ENCODE measurements around the gene SCNN1B.

DNA sequence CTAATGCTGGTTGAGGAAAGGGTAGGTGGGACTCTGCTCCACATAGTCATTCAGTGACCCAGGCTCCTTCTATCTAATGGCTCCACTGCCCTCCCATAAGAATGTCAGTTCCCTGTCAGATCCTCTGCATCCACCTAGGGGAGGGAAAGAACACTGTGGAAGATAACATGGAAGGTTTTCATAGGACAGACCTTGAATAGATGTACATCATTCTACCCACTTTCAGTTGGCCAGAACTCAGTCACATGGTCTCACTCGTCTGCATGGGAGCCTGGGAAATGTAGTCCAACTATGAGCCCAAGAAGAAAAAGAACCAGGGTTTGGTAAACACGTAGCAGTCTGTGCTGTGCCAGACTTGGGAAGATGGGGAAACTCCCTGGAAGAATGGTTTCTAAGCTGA is 27.1 kb upstream of the SCNN1B start:
- TF ChIP-seq, protein P1, sequence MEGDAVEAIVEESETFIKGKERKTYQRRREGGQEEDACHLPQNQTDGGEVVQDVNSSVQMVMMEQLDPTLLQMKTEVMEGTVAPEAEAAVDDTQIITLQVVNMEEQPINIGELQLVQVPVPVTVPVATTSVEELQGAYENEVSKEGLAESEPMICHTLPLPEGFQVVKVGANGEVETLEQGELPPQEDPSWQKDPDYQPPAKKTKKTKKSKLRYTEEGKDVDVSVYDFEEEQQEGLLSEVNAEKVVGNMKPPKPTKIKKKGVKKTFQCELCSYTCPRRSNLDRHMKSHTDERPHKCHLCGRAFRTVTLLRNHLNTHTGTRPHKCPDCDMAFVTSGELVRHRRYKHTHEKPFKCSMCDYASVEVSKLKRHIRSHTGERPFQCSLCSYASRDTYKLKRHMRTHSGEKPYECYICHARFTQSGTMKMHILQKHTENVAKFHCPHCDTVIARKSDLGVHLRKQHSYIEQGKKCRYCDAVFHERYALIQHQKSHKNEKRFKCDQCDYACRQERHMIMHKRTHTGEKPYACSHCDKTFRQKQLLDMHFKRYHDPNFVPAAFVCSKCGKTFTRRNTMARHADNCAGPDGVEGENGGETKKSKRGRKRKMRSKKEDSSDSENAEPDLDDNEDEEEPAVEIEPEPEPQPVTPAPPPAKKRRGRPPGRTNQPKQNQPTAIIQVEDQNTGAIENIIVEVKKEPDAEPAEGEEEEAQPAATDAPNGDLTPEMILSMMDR (IDR thresholded peaks at IDR 0.05; ENCODE audit: insufficient read depth, low read length, poor library complexity, severe bottlenecking): no peak
- TF ChIP-seq EZH2phosphoT487 (conservative IDR thresholded peaks at IDR 0.05; ENCODE audit: low read length): no peak
